Suprapubic skin (tissue), 4 donors: ENCODE data around the gene GMPPA.

Experiments used
- EP300 ChIP-seq: sonication (generic); formaldehyde crosslinking; IDR thresholded peaks from one replicate; pipeline ENCODE4 v1.6.1; 2017; ENCODE audit warnings: antibody characterized with exemption
- POLR2A ChIP-seq, 2 donors: fragments of 450-650 bp; IDR thresholded peaks; one replicate each; pipeline ENCODE4 v1.6.1; 2017; ENCODE audit warnings: antibody characterized with exemption in 2 of 2, mild to moderate bottlenecking in 2 of 2, moderate library complexity in 2 of 2
- POLR2AphosphoS5 ChIP-seq, 3 donors: sonication (generic); formaldehyde crosslinking; IDR thresholded peaks; one replicate each; pipeline ENCODE4 v1.6.1; 2017; ENCODE audit warnings: antibody characterized with exemption in 3 of 3
- TF ChIP-seq, protein P1 (sequence below), 2 donors: fragments of 200-600 bp in 1 of 2; fragments of 450-650 bp in 1 of 2; sonication (generic) in 1 of 2; IDR thresholded peaks; one replicate each; pipeline ENCODE4 v1.5.1; 2016 to 2019; ENCODE audit warnings: antibody characterized with exemption in 2 of 2, mild to moderate bottlenecking in 1 of 2, moderate library complexity in 1 of 2

DNA sequence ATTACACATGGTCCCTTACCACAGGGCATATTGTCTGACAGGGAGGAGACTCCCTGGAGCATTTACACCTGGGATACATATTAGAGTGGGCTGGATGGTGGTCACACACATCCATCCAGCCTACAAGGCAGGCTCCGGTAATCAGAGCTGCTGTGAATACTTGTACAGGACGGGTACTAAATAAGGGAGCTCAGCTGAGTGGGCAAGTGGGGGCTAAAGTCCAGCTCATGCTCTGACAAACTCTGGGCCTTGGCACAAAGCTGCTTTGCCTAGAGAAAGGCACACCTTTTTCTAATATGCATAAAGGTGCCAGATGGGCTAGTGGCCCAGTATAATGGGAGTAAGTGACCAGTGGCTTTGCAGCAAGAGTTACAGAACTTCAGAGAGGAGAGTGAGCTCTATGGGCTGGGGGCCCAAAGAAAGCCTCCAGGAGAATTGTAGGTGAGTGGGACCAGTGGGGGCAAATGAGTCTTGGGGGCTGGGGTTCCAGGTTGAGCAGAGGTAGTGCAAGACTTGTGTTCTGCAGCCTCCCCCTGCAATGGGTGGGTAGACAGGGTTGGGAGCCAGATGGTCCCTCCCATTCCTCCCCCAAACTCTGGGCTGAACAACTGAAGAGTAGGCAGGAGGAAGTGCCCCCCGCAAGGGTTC is 46.7 kb downstream of the GMPPA start:
- TF ChIP-seq, protein P1, sequence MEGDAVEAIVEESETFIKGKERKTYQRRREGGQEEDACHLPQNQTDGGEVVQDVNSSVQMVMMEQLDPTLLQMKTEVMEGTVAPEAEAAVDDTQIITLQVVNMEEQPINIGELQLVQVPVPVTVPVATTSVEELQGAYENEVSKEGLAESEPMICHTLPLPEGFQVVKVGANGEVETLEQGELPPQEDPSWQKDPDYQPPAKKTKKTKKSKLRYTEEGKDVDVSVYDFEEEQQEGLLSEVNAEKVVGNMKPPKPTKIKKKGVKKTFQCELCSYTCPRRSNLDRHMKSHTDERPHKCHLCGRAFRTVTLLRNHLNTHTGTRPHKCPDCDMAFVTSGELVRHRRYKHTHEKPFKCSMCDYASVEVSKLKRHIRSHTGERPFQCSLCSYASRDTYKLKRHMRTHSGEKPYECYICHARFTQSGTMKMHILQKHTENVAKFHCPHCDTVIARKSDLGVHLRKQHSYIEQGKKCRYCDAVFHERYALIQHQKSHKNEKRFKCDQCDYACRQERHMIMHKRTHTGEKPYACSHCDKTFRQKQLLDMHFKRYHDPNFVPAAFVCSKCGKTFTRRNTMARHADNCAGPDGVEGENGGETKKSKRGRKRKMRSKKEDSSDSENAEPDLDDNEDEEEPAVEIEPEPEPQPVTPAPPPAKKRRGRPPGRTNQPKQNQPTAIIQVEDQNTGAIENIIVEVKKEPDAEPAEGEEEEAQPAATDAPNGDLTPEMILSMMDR (IDR thresholded peaks at IDR 0.05) = no peak
- TF ChIP-seq POLR2A (IDR thresholded peaks at IDR 0.05) (no peak), POLR2AphosphoS5 (IDR thresholded peaks at IDR 0.05) (no peak), EP300 (no peak)
